Neural crest cell (in vitro differentiated cells): Measurements from ENCODE around the gene SNCB. TPM values are rescaled to one million over a fixed set of nuclear protein-coding genes. Genes with fewer than 3 reads are reported as not detected.
A peak's percentile ranks its signal among the peaks of the same experiment; 100 is the strongest.

Experiments
- DNase-seq: peaks from one replicate; pipeline ENCODE4 v3.0.0; 2021; ENCODE audit warnings: low read depth, mixed read lengths, low spot score
- H3K27ac Mint-ChIP-seq: one replicate; pipeline ENCODE4 v1.8.0; 2021; ENCODE audit warnings: mild to moderate bottlenecking, mixed read lengths; ENCODE audit not compliant: unreplicated experiment
- H3K27me3 Mint-ChIP-seq: 2 replicates; pipeline ENCODE4 v1.8.0; 2021; ENCODE audit warnings: low read depth, mild to moderate bottlenecking, mixed read lengths
- H3K36me3 Mint-ChIP-seq: 2 replicates; pipeline ENCODE4 v1.8.0; 2021; ENCODE audit warnings: low read depth, mild to moderate bottlenecking, mixed read lengths
- H3K4me1 Mint-ChIP-seq: 2 replicates; pipeline ENCODE4 v1.8.0; 2021; ENCODE audit warnings: mixed read lengths
- H3K4me3 Mint-ChIP-seq: one replicate; pipeline ENCODE4 v1.8.0; 2021; ENCODE audit warnings: mild to moderate bottlenecking, mixed read lengths
- H3K9me3 Mint-ChIP-seq: 2 replicates; pipeline ENCODE4 v1.8.0; 2021; ENCODE audit warnings: mixed read lengths
- total RNA-seq: library from RNA; stranded (reverse); gene quantifications from 2 replicates; pipeline ENCODE4 v1.2.1, GENCODE V29; 2021
- TF ChIP-seq, protein P1 (sequence below): fragments of 200-600 bp; sonication (generic); conservative IDR thresholded peaks from 2 replicates; pipeline ENCODE4 v1.5.0; 2021; ENCODE audit warnings: antibody characterized with exemption, mild to moderate bottlenecking

Gene SNCB
- total RNA-seq, 1 donor from 2014 or later = 0.40 TPM

DNA sequence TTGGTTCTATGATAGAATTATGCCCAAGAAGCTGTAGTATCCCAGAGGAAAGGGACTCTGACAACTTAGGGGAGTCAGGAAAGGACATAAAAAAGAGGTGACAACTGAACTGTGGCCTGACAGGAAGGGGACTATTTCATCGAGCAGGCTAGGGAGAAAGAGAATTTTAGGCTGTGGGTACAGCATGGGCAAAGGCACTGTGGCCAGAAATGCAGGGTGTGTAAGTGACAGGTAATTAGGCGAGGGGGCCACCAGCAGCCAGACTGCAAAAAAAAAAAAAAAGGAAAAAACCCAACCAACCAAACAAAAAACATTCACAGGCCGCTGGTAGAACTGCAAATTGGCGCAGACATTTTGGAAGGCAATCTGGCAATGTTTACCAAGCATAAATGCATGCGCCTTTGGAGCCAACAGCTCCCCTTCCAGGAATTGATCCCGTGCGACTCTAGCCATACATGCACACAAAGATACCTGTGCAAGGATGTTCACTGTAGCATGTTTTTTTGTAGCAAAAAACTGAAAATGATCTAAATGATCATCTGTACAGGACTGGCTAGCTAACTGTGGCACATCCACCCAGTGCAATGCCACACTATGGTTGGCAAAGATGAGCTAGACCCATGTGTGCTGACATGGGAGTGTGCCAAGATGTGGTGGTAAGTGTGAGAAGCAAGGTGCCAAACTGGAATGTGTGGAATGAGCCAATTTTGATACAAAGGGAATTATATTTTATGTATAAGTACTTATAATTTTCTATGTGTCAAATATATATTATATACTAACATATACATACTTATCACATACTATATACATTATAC lies 1.3 kb upstream of the SNCB start:
- H3K4me1 Mint-ChIP-seq = peaks cover 6% of the 10 kb centered on the region
- H3K4me3 Mint-ChIP-seq = no peak overlapping the region
- peaks cover 3% of the 10 kb centered on the region for H3K9me3 Mint-ChIP-seq
- TF ChIP-seq, protein P1, sequence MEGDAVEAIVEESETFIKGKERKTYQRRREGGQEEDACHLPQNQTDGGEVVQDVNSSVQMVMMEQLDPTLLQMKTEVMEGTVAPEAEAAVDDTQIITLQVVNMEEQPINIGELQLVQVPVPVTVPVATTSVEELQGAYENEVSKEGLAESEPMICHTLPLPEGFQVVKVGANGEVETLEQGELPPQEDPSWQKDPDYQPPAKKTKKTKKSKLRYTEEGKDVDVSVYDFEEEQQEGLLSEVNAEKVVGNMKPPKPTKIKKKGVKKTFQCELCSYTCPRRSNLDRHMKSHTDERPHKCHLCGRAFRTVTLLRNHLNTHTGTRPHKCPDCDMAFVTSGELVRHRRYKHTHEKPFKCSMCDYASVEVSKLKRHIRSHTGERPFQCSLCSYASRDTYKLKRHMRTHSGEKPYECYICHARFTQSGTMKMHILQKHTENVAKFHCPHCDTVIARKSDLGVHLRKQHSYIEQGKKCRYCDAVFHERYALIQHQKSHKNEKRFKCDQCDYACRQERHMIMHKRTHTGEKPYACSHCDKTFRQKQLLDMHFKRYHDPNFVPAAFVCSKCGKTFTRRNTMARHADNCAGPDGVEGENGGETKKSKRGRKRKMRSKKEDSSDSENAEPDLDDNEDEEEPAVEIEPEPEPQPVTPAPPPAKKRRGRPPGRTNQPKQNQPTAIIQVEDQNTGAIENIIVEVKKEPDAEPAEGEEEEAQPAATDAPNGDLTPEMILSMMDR = no peak
- no peak overlapping the region for H3K27ac Mint-ChIP-seq
- H3K36me3 Mint-ChIP-seq = no peaks in the 10 kb centered on the region
- no peak for DNase-seq
- peaks cover 95% of the 10 kb centered on the region for H3K27me3 Mint-ChIP-seq

DNA sequence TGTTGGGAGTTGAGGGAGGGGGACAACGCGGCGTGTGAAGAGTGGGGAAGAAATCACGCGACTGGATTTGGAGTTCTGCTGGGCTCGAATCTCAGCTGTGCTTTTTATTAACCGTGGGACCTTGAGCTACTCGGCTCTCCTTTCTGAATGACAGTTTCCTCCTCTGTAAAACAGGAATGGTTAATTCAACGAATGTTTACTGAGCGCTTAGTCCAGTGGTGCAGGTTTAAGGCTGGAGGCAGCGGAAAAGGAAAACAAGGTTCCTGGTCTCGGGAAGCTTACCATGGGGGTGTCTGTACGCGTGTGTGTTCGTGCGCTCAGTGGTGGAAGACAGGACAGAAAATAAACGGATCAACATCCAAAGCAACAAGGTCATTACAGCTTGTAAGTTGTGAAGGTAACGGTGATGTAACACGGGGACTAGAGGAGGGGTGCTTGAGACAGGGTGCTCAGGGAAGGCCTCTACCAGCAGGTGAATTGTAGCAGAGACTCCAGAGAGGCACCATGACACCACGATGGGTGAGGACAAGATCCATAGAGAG lies 418 bp upstream of the SNCB start:
- TF ChIP-seq, protein P1 = no peak
- Mint-ChIP-seq H3K27ac (no peak overlapping the region), H3K4me1 (peaks cover 6% of the 10 kb centered on the region), H3K9me3 (peaks cover 3% of the 10 kb centered on the region), H3K36me3 (no peaks in the 10 kb centered on the region), H3K4me3 (peak overlapping the region; percentile 65), H3K27me3 (peaks cover 92% of the 10 kb centered on the region)
- DNase-seq = no peak

DNA sequence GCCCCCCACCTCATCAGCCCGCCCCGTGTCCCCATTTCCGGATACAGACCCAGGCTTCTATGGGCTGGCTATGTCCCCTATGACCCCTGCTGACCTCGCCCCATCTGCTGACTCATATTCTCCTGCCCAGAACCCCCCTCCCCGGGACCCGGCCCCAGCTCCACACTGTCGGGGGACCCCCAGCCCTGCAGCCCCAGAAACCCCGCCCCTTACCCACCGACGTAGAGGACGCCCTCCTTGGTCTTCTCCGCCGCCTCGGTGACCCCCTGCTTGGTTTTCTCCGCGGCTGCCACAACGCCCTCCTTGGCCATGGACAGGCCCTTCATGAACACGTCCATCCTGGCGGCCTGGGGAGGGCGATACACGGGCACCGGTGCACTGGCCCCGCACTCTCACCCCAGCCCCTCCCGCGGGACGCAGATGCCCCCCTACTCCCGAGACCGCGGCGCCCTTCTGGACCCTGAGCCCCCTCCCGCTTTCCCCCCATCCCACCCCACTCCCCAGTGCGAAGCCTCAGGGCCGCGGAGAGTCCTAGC lies 949 bp downstream of the SNCB start:
- no peak for DNase-seq
- H3K4me1 Mint-ChIP-seq = peaks cover 6% of the 10 kb centered on the region
- peak overlapping the region; percentile 81 for H3K4me3 Mint-ChIP-seq
- TF ChIP-seq, protein P1 = no peak
- H3K36me3 Mint-ChIP-seq = no peaks in the 10 kb centered on the region
- H3K27me3 Mint-ChIP-seq = peaks cover 91% of the 10 kb centered on the region
- H3K9me3 Mint-ChIP-seq = no peaks in the 10 kb centered on the region
- no peak overlapping the region for H3K27ac Mint-ChIP-seq

DNA sequence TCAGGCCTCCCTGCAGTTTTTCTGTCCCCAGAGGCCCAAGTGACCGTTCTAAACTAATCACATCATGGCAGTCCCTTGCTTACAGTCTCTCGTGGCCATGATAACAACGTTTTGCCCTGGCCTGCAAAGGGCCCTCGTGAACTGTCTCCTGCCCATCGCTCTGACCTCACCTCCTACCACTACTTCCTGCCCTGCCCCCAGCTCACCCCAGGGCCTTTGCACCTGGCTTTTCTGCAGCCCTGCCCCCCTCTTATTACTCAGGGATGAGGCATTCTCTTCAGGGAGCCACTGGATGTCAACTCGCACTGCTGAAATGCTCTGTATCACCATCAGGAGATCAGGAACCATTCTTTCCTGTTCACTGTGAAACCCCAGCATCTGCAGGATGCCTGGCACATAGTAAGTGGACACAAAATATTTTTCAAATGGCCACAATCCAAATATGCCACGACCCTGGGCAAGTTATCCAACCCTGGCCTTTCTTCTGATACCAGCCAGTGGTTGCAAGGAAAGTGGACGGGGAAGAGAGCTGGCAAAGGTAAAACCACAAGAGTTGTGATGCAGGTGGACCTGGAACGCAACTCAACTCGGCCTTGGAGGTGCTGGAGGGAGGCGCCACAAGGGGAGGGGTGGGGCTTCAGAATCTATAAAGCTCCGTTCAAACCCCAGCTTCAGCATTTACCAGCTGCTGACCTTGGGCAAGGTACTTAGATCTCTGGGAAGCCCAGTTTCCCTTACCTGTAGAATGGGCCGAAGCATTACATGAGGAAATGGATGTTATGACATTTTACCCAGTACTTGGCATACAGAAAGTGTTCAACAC lies 1.7 kb downstream of the SNCB start:
- DNase-seq = no peak
- Mint-ChIP-seq H3K4me3 (peak overlapping the region; percentile 81), H3K27ac (no peak overlapping the region), H3K36me3 (no peaks in the 10 kb centered on the region), H3K4me1 (peaks cover 6% of the 10 kb centered on the region), H3K9me3 (no peaks in the 10 kb centered on the region), H3K27me3 (peaks cover 91% of the 10 kb centered on the region)
- TF ChIP-seq, protein P1 = no peak

DNA sequence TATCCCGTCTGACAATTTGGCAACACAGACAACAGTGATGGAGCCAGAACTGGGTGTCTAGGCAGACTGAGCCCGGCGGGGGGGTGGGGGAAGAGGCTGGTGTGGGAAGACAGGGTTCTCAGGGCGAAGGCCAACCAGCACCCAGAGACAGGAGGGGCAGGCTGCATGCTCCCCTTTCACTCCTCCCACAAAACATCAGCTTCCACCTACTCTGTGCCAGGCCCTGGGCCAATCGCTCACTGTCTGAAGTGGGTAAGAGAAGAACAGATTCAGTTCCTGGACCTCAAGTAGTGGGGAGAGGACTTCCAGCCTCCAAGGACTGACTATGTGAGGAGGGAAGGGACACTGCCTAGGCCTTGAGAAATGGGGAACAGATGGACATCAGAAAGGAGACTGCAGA lies 2.8 kb downstream of the SNCB start:
- no peak for DNase-seq
- Mint-ChIP-seq H3K4me1 (peaks cover 6% of the 10 kb centered on the region), H3K36me3 (no peaks in the 10 kb centered on the region), H3K27me3 (peaks cover 91% of the 10 kb centered on the region), H3K27ac (no peak overlapping the region), H3K9me3 (no peaks in the 10 kb centered on the region), H3K4me3 (no peak overlapping the region)
- TF ChIP-seq, protein P1 = no peak
